ENCODE measurements around the gene BNC2. TPM values are rescaled to one million over a fixed set of nuclear protein-coding genes. Genes with fewer than 3 reads are reported as not detected.

The BNC2 gene
- polyA plus RNA-seq, 4 donors: 0.81 to 11.1 (median 1.3) TPM; not detected in 1

- 58 to 72% (median 58%) methylated on average over 4 of the region's 4 CpGs for whole genome bisulfite sequencing, 3 donors
- FAIRE-seq: no peak
- Histone ChIP-seq H3K27ac (ENCODE audit: low read depth in 1 of 3, low read length in 2 of 3) (no peak overlapping the region), H3K36me3 (ENCODE audit: control insufficient read depth in 3 of 3, insufficient read depth in 2 of 3, low read depth in 1 of 3, low read length in 3 of 3) (no peaks in the 10 kb centered on the region), H3K27me3 (ENCODE audit: control insufficient read depth in 3 of 3, insufficient read depth in 3 of 3, low read length in 3 of 3) (no peaks in the 10 kb centered on the region), H3K4me1 (ENCODE audit: control insufficient read depth in 3 of 3, insufficient read depth in 2 of 3, low read depth in 1 of 3, low read length in 2 of 3) (peaks cover 0 to 6% (median 0%) of the 10 kb centered on the region in 3 donors), H3K9me3 (ENCODE audit: control insufficient read depth in 2 of 2, insufficient read depth in 1 of 2, low read depth in 1 of 2, low read length in 1 of 2) (peaks cover 0 to 2% of the 10 kb centered on the region in 2 donors), H3K4me3 (ENCODE audit: low read depth in 1 of 3, low read length in 3 of 3) (no peak overlapping the region)
- DNase-seq: no peak
Measured at GRCh38 chr9:16411311-16411710, 459.2 kb downstream of the BNC2 start.

- FAIRE-seq (no peak), DNase-seq (no peak)
- Histone ChIP-seq H3K4me1 (ENCODE audit: control insufficient read depth in 3 of 3, insufficient read depth in 2 of 3, low read depth in 1 of 3, low read length in 2 of 3) (peaks cover 0 to 6% (median 0%) of the 10 kb centered on the region in 3 donors), H3K4me3 (ENCODE audit: low read depth in 1 of 3, low read length in 3 of 3) (no peak overlapping the region), H3K36me3 (ENCODE audit: control insufficient read depth in 3 of 3, insufficient read depth in 2 of 3, low read depth in 1 of 3, low read length in 3 of 3) (no peaks in the 10 kb centered on the region), H3K27me3 (ENCODE audit: control insufficient read depth in 3 of 3, insufficient read depth in 3 of 3, low read length in 3 of 3) (no peaks in the 10 kb centered on the region), H3K27ac (ENCODE audit: low read depth in 1 of 3, low read length in 2 of 3) (no peak overlapping the region), H3K9me3 (ENCODE audit: control insufficient read depth in 2 of 2, insufficient read depth in 1 of 2, low read depth in 1 of 2, low read length in 1 of 2) (peaks cover 0 to 2% of the 10 kb centered on the region in 2 donors)
- 39 to 75% (median 54%) methylated on average over 7 of the region's 7 CpGs for WGBS, 3 donors
Measured at GRCh38 chr9:16410601-16411280, 459.7 kb downstream of the BNC2 start.

DNA sequence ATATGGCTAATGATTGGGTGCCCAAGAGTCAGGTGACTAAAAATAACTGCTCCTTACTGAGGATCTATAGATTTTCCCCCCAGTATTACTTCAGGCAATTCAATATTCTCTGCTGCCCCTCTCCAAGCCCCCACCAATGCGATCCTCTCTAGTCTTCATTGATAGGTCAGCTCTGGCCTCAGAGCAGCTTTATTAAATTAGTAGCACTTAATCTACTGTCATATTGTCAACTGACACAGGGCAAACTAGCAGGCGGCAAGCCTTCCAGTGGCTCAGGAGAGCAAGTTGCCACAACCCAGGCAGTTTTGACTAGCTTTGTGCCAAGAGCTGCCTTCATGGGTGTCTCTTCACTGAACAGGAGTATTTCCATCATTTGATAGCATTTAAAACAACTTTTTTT, 462.9 kb downstream of the BNC2 start:
- WGBS, 3 donors: 86 to 93% (median 91%) methylated on average over 2 of the region's 2 CpGs
- H3K27me3 ChIP-seq (ENCODE audit: control insufficient read depth in 3 of 3, insufficient read depth in 3 of 3, low read length in 3 of 3): no peaks in the 10 kb centered on the region
- H3K4me1 ChIP-seq (ENCODE audit: control insufficient read depth in 3 of 3, insufficient read depth in 2 of 3, low read depth in 1 of 3, low read length in 2 of 3): no peaks in the 10 kb centered on the region
- H3K9me3 ChIP-seq (ENCODE audit: control insufficient read depth in 2 of 2, insufficient read depth in 1 of 2, low read depth in 1 of 2, low read length in 1 of 2): no peaks in the 10 kb centered on the region
- no peak for DNase-seq
- no peak overlapping the region for H3K4me3 ChIP-seq (ENCODE audit: low read depth in 1 of 3, low read length in 3 of 3)
- no peaks in the 10 kb centered on the region for H3K36me3 ChIP-seq (ENCODE audit: control insufficient read depth in 3 of 3, insufficient read depth in 2 of 3, low read depth in 1 of 3, low read length in 3 of 3)
- FAIRE-seq: no peak
- H3K27ac ChIP-seq (ENCODE audit: low read depth in 1 of 3, low read length in 2 of 3): no peak overlapping the region

DNA sequence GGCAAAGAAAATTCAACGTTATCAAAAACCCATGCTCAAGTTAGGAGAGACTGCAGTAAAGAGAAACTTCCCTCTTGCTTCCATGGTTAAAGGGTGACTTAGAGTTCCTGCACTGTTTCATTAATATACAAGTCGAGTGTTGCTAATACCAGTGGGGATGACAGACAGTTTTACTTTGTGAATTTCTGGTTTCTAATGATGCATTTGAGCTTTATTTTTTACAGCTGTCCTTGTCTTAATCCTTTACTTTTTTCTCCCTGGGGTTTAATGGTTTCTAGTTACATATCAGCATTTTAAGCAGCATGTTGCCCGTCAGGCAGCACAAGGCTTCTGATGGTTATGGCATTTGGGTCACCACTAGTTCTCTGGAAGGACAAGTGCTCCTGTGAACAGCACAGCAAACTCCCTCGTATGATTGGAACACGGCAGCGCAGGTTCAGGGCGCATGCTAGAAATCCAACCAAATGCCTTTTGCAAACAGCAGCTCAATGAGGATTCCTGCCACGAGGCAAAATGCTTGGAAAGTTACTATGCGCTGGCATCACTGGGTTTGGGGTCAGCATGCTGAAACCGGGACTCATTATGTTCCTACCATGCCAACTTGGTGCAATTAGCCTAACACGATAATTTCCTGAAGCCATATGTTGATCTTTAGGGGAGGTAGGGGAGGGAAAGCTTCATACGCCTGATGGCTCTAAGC, 463.8 kb downstream of the BNC2 start:
- no peak overlapping the region for H3K27ac ChIP-seq (ENCODE audit: low read depth in 1 of 3, low read length in 2 of 3)
- H3K4me3 ChIP-seq (ENCODE audit: low read depth in 1 of 3, low read length in 3 of 3): no peak overlapping the region
- H3K4me1 ChIP-seq (ENCODE audit: control insufficient read depth in 3 of 3, insufficient read depth in 2 of 3, low read depth in 1 of 3, low read length in 2 of 3): no peaks in the 10 kb centered on the region
- FAIRE-seq: no peak
- H3K27me3 ChIP-seq (ENCODE audit: control insufficient read depth in 3 of 3, insufficient read depth in 3 of 3, low read length in 3 of 3): no peaks in the 10 kb centered on the region
- no peaks in the 10 kb centered on the region for H3K36me3 ChIP-seq (ENCODE audit: control insufficient read depth in 3 of 3, insufficient read depth in 2 of 3, low read depth in 1 of 3, low read length in 3 of 3)
- H3K9me3 ChIP-seq (ENCODE audit: control insufficient read depth in 2 of 2, insufficient read depth in 1 of 2, low read depth in 1 of 2, low read length in 1 of 2): no peaks in the 10 kb centered on the region
- no peak for DNase-seq
- 76 to 85% (median 82%) methylated on average over 12 of the region's 12 CpGs for WGBS, 3 donors

- Histone ChIP-seq H3K9me3 (ENCODE audit: control insufficient read depth in 2 of 2, insufficient read depth in 1 of 2, low read depth in 1 of 2, low read length in 1 of 2) (no peaks in the 10 kb centered on the region), H3K36me3 (ENCODE audit: control insufficient read depth in 3 of 3, insufficient read depth in 2 of 3, low read depth in 1 of 3, low read length in 3 of 3) (no peaks in the 10 kb centered on the region), H3K4me1 (ENCODE audit: control insufficient read depth in 3 of 3, insufficient read depth in 2 of 3, low read depth in 1 of 3, low read length in 2 of 3) (no peaks in the 10 kb centered on the region), H3K4me3 (ENCODE audit: low read depth in 1 of 3, low read length in 3 of 3) (no peak overlapping the region), H3K27me3 (ENCODE audit: control insufficient read depth in 3 of 3, insufficient read depth in 3 of 3, low read length in 3 of 3) (no peaks in the 10 kb centered on the region), H3K27ac (ENCODE audit: low read depth in 1 of 3, low read length in 2 of 3) (no peak overlapping the region)
- WGBS, 3 donors: 47 to 72% (median 58%) methylated on average over 3 of the region's 3 CpGs
- no peak for FAIRE-seq
- DNase-seq: no peak
Measured at GRCh38 chr9:16405421-16405820, 465.0 kb downstream of the BNC2 start.

DNA sequence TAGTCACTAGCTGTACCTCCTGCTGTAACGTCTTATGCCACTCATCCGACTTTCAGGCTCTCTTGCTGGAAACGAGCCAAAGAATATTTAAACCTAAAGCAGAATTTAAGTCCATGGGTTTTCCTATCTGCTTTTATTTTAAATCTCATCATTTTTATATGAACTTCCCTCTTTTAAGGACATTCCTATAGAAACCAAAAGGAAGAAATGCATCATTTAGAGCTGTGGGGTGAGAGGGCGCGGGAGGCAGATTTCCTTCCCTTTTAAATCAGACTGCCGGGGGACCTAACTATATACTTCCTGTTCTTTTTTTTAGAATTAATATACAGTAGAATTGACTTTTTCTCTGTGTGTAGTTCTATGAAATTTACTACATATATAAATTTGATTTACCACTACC, 468.8 kb downstream of the BNC2 start:
- FAIRE-seq (no peak), DNase-seq (no peak)
- no peaks in the 10 kb centered on the region for H3K9me3 ChIP-seq (ENCODE audit: control insufficient read depth in 2 of 2, insufficient read depth in 1 of 2, low read depth in 1 of 2, low read length in 1 of 2)
- H3K27ac ChIP-seq (ENCODE audit: low read depth in 1 of 3, low read length in 2 of 3): no peak overlapping the region
- WGBS, 3 donors: 56 to 88% (median 66%) methylated on average over 6 of the region's 6 CpGs
- H3K4me3 ChIP-seq (ENCODE audit: low read depth in 1 of 3, low read length in 3 of 3): no peak overlapping the region
- no peaks in the 10 kb centered on the region for H3K27me3 ChIP-seq (ENCODE audit: control insufficient read depth in 3 of 3, insufficient read depth in 3 of 3, low read length in 3 of 3)
- no peaks in the 10 kb centered on the region for H3K36me3 ChIP-seq (ENCODE audit: control insufficient read depth in 3 of 3, insufficient read depth in 2 of 3, low read depth in 1 of 3, low read length in 3 of 3)
- peaks cover 0 to 2% (median 0%) of the 10 kb centered on the region in 3 donors for H3K4me1 ChIP-seq (ENCODE audit: control insufficient read depth in 3 of 3, insufficient read depth in 2 of 3, low read depth in 1 of 3, low read length in 2 of 3)

DNA sequence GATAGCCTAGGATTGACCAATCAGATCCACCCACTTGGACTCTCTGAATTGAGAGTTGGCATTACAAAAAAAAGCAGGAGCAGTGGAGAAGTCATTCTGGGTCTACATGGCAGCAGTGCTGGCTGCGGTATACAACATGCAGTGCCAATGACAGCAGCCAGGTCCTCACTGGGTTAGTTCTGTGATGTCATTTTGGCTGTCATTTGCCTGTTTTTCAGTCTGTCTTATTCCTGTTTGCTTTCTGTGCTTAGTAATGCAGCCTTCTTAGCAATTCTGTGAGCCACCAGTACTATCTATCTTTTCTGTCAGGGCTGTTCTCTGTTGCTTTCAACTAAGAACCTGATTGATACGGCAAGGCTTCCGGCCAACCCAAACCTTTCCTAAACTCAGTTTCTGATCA, 471.8 kb downstream of the BNC2 start:
- H3K27me3 ChIP-seq (ENCODE audit: control insufficient read depth in 3 of 3, insufficient read depth in 3 of 3, low read length in 3 of 3): no peaks in the 10 kb centered on the region
- 86 to 92% (median 89%) methylated on average over 3 of the region's 3 CpGs for WGBS, 3 donors
- FAIRE-seq (no peak), DNase-seq (no peak)
- no peak overlapping the region for H3K27ac ChIP-seq (ENCODE audit: low read depth in 1 of 3, low read length in 2 of 3)
- peaks cover 0 to 11% of the 10 kb centered on the region in 2 donors for H3K9me3 ChIP-seq (ENCODE audit: control insufficient read depth in 2 of 2, insufficient read depth in 1 of 2, low read depth in 1 of 2, low read length in 1 of 2)
- no peak overlapping the region for H3K4me3 ChIP-seq (ENCODE audit: low read depth in 1 of 3, low read length in 3 of 3)
- no peaks in the 10 kb centered on the region for H3K36me3 ChIP-seq (ENCODE audit: control insufficient read depth in 3 of 3, insufficient read depth in 2 of 3, low read depth in 1 of 3, low read length in 3 of 3)
- H3K4me1 ChIP-seq (ENCODE audit: control insufficient read depth in 3 of 3, insufficient read depth in 2 of 3, low read depth in 1 of 3, low read length in 2 of 3): peaks cover 0 to 2% (median 0%) of the 10 kb centered on the region in 3 donors

GRCh38 chr9:16396389-16396788, 474.1 kb downstream of the BNC2 start:
- WGBS, 3 donors: 88 to 92% (median 91%) methylated on average over 4 of the region's 4 CpGs
- Histone ChIP-seq H3K27me3 (ENCODE audit: control insufficient read depth in 3 of 3, insufficient read depth in 3 of 3, low read length in 3 of 3) (no peaks in the 10 kb centered on the region), H3K4me3 (ENCODE audit: low read depth in 1 of 3, low read length in 3 of 3) (no peak overlapping the region), H3K4me1 (ENCODE audit: control insufficient read depth in 3 of 3, insufficient read depth in 2 of 3, low read depth in 1 of 3, low read length in 2 of 3) (peaks cover 0 to 2% (median 0%) of the 10 kb centered on the region in 3 donors), H3K9me3 (ENCODE audit: control insufficient read depth in 2 of 2, insufficient read depth in 1 of 2, low read depth in 1 of 2, low read length in 1 of 2) (peaks cover 0 to 19% of the 10 kb centered on the region in 2 donors), H3K27ac (ENCODE audit: low read depth in 1 of 3, low read length in 2 of 3) (no peak overlapping the region), H3K36me3 (ENCODE audit: control insufficient read depth in 3 of 3, insufficient read depth in 2 of 3, low read depth in 1 of 3, low read length in 3 of 3) (no peaks in the 10 kb centered on the region)
- no peak for DNase-seq
- no peak for FAIRE-seq
